Astrocyte of the hippocampus (primary cell): Measurements from ENCODE around the gene EIF4A2.

Source experiments
- DNase-seq: peaks from one replicate; pipeline ENCODE4 v3.0.0; 2011; ENCODE audit warnings: low read depth, low spot score

The EIF4A2 gene

DNA sequence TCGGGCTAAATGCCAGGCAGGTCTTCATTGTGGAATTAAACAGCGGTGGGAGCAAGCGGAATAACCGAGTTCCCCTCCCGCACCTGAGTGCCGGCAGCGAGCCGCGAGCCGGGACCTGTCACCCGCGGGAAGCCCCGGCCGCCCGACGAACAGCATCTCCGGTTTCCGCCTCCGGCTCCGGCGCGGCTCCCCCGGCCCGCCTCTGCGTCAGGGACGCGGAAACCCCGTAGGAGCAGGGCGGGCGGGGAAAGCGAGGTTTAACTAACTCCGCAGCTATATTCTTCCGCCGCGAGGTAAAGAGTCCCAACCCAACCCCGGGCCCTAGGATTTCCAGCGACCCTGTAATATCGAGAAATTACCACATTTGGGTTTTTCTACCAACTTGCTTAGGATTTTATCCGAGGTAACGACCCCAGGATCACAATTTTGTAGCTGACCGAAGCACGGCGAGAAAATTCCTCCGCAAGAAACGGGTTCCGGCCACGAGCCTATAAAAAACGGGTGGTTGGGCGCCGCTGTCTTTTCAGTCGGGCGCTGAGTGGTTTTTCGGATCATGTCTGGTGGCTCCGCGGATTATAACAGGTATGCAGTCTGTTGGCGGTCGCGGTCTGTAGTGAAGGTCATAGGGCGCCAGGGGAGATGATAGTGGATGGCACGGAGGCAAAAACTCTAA, at the start of gene EIF4A2:
EIF4A2 (plus strand) TSS at position 520 of the 673 bp plus-strand sequence; CDS start at position 554, 34 bp downstream.
- DNase-seq, result peak; percentile 96

DNA sequence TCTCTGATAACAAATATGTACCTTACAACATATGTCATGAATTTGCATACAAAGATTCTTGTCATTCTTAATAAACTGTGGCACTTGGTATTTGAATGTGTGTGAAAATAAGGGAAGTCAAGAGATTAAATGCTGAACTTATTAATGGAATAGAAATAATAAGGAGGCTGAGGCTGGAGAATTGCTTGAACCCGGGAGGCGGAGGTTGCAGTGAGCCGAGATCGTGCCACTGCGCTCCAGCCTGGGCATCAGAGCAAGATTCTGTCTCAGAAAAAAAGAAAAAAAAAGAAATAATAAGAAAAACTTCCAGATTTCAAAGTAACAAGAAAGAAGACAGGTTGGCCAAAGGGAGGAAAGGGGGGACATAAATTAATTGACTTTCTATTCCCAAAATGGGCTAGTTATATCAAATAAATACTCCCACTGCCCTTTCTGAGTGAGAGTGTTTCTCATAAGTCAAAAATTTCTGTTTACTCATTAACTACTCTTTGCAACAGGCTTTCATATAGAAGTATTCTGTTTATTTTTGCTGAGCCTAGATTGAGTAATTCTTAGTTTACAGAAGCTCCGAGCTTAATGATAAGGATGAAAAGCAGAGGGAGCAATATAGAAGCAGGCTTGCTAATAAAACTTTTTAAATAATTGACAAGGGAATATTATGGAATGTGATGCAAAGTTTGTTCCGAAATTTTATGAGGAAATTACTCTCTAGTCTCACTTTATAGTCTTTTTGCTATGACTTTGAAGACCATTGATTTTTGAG, 40.6 kb upstream of the EIF4A2 start:
- no peak for DNase-seq

DNA sequence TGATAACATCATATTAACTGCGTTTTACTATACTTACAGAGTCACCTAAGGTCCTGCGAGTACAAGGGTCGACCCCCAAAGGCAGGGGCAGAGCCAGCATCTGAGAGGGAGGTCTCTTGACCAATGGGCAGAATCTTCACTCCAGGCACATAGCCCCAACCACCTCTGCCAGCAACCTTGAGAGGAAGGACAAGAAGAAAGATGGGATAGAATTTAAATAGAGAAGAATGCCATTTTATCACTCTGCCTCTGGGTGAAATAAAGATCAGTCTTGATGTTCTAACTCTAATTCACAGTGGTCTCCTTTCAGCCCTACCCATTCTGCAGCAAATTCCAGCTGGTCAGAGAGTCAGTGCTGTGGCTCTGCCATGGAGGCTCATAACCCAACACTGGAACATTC, 39.7 kb upstream of the EIF4A2 start:
- no peak for DNase-seq

DNA sequence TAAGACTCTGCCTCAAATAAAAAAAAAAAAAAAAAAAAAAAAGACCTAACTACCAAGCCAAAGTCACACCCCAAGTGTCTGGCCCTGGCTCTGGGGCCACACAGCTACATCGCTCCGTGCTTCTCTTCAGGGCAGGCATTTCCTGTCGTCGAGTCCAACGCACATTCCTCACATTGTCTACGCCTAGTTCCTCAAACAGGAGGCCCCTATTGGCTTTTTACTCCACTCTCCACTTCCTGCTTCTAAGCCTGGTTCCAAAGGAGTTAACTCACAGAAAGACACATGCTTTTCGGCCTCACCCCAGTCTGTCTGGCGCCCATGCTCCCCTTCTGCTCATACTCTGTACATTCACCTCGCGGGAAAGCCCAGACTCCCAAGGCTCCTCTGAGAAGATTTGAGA, 37.4 kb upstream of the EIF4A2 start:
- peak; percentile 61 for DNase-seq

DNA sequence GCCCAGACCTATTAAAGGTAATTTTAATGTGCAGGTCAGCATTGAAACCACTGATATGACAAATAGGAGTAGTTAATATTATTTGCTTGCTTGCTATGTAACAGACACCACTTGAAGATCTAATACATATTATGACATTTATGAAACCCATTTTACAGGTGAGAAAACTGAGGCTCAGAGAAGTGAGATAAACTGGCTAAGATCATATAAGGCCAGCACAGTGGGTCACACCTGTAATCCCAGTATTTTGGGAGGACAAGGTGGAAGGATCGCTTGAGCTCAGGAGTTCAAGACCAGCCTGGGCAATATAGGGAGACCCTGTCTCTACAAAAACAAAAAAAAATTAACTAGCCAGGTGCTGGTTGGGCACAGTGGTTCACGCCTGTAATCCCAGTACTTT, 33.1 kb upstream of the EIF4A2 start:
- no peak for DNase-seq

DNA sequence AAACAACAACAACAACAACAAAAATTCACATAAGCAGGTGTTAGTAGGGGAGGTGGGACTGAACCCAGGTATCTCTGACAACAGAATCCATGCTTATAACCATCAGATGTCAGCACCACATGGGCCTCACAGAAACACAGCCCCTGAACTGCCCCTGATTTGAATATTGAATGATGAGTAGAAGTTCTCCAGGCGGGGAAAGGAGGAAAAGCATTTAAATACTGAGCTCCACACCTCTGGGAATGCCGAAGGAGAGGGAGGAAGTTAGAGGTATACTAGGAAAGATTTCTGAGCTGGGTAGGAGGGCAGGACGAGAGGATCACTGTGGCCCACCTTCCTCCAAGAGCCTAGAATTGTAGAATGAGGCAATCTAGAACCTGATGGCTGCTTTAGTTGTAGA, 31.9 kb upstream of the EIF4A2 start:
- no peak for DNase-seq

DNA sequence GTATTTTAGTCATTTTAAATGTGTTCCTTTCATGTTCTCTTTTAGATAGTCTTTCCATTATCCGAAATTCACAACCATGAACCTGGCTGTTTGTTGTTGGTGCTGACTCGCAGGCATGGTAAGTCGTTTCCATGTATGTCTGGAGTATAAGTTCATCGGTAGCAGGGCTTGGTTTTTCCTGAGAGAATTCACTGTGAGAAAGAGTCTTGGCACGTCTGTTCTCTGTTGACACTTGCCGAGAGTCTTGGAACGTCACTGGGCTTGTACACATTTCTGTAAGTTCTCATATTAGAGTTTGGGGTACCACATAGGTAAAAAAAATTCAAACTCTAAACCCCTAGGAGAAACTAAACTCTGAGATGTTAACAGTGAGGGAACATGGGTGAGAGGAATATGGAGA, 29.4 kb upstream of the EIF4A2 start:
- peak; percentile 19 for DNase-seq

DNA sequence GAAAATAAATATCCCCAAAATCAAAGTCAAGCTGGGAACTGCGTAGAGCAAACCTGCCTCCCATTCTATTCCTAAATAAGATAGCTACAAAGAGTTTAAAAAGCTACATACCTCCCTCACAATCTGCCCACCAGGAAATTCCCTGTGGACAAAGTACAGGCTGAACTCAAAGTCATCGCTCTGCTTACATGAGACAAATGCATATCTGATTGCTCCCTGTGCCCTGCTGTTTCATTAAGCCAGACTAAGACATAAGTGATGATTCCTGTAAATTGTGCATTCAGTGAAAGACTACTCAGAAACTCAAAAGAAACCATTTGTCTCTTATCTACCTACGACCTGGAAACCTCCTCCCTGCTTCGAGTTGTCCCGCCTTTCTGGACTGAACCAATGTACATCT, 28.5 kb upstream of the EIF4A2 start:
- no peak for DNase-seq

DNA sequence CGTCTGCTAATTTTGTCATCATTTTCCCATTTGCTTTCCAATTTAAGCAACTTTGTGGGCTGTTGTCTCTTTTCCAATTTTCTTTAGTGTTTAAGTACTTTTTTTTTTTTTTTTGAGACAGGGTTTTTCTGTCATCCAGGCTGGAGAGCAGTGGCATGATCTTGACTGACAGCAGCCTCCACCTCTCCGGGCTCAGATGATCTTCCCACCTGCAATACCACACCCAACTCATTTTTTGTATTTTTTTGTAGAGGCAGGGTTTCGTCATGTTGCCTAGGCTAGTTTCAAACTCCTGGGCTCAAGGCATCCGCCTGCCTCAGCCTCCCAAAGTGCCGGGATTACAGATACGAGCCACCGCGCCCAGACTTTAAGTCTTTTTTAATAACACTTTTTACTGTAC, 26.2 kb upstream of the EIF4A2 start:
- no peak for DNase-seq

DNA sequence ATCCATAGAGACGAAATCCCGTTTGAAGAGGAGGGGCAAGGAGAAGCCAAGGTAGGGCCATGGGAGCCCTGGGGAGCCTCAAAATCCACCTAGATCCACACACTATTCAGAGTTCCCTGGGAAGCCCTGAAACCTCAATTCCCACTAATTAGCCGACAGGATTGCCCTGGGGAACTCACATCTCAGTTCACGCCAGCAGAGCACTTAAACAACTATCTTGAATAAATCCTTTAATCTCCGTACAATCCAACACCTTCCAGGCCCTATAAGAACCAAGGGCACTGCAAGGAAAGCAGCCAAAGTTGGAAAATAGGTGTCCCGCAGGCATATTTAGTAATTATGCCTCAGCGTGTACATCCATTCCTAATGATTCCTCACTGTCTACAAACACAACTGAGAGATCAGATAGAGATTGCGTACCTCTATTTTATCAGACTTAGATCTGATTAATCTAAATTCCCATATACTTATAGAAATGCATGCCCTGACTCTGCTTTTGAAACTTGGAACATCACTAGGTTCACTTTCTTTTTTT, 25.6 kb upstream of the EIF4A2 start:
- DNase-seq, result no peak

DNA sequence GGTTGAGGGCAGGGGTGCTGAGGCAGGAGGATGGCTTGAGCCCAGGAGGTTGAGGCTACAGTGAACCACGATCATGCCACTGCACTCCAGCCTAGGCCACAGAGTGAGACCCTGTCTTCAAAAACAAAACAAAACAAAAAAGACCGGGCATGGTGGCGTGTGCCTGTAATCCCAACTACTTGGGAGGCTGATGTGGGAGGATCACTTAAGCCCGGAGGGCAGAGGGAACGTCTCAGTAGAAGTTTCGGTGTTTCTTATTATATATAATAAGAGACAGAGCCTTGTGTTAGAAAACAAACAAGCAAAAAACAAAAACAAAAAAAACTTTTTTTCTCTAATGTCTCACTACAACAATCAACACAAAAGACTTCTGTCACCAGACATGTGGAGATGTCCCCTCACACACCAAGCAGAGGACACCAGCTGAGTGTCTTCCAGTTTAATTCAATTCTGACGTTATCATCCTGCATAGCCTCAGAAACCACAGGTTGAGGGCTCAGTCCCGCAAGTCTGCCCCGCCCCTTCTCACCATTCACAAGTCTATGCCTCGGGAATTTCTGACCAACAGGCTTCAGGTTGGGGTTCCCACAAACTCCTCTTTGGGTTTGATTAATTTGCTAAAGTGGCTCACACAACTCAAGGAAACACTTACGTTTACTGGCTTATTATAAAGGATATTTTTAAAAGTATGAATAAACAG, 24.0 kb upstream of the EIF4A2 start:
- peak; percentile 23 for DNase-seq

DNA sequence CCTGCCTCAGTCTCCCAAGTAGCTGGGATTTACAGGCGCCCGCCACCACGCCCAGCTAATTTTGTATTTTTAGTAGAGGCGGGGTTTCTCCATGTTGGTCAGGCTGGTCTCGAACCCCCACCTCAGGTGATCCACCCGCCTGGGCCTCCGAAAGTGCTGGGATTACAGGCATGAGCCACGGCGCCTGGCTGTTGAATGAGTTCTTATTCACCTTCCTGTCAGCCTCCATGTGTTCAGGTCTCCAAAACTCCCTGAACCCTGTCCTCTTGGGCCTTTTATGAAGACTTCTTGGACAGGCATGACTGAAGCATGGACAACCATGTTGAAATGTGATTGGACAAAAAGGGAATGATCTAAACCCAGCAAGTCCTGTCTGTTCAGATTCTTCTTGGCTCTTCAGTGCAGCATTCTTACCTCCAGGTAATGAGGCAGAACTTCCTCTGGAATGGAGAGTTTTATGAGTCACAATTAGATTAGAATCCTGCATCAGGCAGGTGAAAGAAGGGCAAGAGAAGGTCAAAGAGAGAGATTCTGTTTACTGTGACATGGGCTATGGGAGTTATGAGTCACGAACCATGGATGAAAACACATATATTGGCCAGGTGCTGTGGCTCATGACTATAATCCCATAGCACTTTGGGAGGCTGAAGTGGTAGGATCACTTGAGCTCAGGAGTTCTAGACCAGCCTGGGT, 23.1 kb upstream of the EIF4A2 start:
- no peak for DNase-seq

DNA sequence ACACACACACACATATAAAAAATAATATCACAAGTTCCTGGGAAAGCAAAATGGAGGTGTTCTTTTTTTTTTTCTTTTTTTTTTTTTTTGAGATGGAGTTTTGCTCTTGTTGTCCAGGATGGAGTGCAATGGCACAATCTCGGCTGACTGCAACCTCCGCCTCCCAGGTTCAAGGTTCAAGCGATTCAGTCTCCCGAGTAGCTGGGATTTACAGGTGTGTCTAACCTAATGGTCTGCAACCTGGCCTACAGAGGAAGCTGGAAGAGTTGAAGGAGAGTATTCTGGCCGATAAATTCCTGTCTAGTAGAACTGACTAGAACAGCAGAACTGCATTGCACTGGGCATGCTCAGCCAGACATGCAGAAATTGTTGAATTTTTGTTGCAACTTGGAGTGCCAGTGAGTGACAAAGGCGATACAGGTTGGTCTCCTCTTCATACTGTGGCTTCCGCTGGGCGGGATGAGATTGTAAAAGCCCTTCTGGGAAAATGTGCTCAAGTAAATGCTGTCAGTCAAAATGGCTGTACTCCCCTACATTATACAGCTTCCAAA, 22.4 kb upstream of the EIF4A2 start:
- DNase-seq, result no peak

DNA sequence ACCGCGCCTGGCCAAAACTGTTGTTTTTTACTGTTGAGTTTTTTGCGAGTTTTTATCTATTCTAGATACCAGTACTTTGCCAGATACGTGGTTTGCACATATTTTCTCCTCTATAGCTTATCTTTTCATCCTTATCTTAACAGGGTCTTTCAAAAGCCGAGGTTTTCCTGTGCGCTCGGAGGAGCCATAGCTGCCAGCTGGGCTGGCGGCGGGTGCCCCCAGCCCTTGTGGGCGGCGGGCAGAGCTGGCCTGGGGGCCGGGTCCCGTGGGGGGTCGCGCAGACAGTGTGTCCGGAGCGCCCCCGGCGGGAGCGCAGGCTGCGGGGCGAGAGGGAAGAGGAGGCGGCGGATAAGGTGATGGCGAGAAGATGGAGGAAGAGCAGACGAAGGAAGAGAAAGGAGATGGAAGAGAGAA, 11.1 kb upstream of the EIF4A2 start:
- DNase-seq, result no peak

DNA sequence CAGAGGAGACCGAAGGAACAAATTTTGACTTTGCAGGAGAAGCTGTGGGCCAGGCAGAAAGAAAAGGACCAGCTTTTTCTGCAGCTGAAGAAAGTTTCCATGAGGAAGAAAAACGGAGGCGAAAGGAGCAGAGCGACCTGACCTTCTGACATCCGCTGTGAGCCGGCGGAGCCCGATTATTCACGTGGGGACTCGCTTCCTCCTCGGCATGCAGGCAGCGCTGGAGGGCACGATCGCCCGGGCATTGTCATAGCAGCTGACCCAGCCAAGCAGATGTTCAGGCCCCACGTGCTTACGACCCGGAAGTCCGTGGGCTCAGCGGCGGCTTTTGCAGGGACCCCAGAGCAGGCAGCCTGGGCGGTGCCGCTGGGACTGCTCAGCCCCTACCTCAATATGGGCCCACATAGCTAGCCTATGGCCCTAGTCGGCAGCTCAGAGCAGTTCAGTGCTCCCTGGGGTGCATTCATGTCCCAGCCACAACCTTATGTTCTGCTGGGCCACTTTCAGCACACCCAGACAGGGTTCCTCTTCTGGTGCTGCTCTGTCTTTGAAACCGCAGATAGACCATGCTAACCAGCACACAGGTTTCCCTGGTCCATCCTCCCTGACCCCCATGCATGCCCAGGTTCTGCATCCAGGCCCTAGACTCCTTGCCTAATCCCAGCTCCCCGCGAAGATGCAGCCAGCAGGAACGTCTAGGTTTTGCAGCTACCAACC, 10.5 kb upstream of the EIF4A2 start:
- DNase-seq, result peak; percentile 34

DNA sequence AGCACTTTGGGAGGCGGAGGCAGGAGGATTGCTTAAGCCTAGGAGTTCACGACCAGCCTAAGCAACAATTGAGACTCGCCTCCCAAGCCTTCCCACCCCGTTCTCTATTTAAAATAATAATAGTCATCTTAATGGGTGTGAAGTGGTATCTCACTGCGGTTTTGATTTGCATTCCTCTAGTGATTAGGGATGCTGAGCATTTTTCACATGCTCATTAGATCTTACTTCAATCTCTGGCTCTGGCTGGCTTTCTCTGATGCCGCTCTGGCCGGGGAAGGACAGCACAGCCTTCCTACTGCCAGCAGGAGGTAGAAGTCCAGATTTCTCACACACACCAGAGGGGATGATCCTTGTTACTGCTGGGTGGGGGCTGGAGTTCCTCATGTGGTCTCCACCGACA, 7.4 kb upstream of the EIF4A2 start:
- DNase-seq, result peak; percentile 80

DNA sequence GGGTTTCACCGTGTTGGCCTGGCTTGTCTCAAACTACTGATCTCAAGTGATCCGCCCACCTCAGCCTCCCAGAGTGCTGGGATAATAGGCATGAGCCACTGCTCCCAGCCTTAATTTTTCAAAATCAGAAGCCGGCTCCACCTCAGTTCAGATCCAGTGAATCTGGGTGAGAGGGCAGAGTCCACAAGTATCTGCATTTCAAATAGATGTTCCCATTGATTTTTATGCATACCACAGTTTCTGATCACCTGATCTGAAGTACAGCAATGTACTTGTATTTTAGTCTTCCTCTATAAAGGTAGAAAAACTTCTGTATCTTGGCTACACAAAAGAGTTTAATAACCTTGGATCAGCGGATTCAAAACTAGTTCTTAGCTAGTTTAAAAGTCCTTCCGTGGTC, 4.2 kb upstream of the EIF4A2 start:
- DNase-seq, result no peak

DNA sequence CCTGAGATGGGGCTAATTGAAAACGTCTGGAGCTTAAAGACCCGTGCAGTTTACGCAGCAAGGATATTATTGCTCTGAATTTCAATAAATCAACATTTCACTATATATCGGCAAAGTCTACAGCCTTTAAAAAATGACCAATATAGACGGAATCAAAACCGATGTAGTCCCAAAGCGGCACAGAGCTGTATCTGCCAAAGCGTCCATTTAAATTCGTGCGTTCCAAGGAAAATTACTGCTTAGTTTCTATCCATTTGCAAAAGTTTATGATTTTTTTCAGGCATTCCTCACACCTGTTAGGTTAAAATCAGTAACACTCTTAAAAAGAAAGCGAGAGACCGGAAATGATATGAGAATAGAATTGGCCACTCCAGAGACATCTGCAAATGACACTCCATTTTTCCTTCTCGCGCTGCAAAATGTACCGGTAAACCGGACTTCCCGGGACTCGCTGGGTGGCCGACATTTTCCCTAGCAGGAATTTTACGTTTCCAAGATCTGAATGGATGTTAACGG, 777 bp upstream of the EIF4A2 start:
- DNase-seq, result no peak

DNA sequence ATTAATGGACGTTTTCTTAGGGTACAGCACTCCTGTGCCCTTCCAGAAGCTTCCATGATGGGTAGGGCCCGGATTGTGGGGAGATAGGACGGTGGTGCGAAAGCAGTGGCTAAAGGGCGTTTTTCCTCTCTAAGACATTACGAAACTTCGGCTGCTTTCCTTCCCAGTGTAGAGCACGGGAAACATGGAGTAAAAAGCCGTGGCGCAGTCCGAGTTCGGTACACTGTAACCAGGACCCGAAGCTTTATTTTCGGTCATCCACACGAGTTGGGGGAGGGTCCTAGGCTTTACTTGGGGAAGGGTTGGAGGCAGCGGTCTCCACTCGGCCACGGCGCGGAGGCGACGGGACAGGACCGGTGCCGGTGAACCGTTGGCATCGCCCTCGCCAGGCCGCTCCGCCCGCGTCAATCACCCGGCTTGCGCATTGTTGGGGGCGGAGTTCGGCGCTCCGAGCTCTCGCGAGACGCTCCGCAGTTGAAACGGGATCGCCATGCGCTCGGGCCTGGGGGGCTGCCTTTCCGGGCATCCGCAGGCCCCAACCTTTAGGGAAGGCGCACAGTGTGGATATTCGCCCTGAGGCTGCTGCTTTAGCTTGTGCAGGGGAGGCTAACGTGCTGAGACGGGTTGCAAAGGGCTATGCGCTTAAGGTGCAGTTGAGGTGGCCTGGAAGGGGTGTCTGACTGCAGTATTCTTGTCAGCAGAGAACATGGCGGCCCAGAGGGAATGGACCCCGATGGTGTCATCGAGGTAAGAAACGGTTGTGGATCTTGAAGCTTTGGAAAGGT, 546 bp downstream of the EIF4A2 start:
- DNase-seq, result peak; percentile 91
